ENCODE results near the gene EIF4G3. TPM values are rescaled to one million over a fixed set of nuclear protein-coding genes. Genes with fewer than 3 reads are reported as not detected.
"Not testable (repeated sequence)": the region's sequence is repeated elsewhere in the genome, so short reads cannot be mapped to it uniquely, and the experiment has no call there.

EIF4G3 gene
- total RNA-seq, 1 experiment from 2014 or later, result 25.1 TPM

GRCh38 chr1:21162740-21163464 is 13.8 kb downstream of the EIF4G3 start:
- no peak for DNase-seq (ENCODE audit: low read depth, low spot score)
- in situ Hi-C loops (cut with HindIII; ENCODE audit: low pct_unique_long_range_greater_than_20kb, low sequenced_read_pairs), result no loop called here

- in situ Hi-C loops (cut with HindIII; ENCODE audit: low pct_unique_long_range_greater_than_20kb, low sequenced_read_pairs), result no loop called here
- no peak for DNase-seq (ENCODE audit: low read depth, low spot score)
Observed at GRCh38 chr1:21161842-21162241, 14.9 kb downstream of the EIF4G3 start.

GRCh38 chr1:21160263-21160796 is 16.4 kb downstream of the EIF4G3 start:
- no peak for DNase-seq (ENCODE audit: low read depth, low spot score)
- in situ Hi-C loops (cut with HindIII; ENCODE audit: low pct_unique_long_range_greater_than_20kb, low sequenced_read_pairs), result no loop called here

- DNase-seq (ENCODE audit: low read depth, low spot score), result no peak
- in situ Hi-C loops (cut with HindIII; ENCODE audit: low pct_unique_long_range_greater_than_20kb, low sequenced_read_pairs), result no loop called here
Observed at GRCh38 chr1:21157868-21158267, 18.8 kb downstream of the EIF4G3 start.

GRCh38 chr1:21157054-21157453 is 19.6 kb downstream of the EIF4G3 start:
- no peak for DNase-seq (ENCODE audit: low read depth, low spot score)
- in situ Hi-C loops (cut with HindIII; ENCODE audit: low pct_unique_long_range_greater_than_20kb, low sequenced_read_pairs), result no loop called here

- no peak for DNase-seq (ENCODE audit: low read depth, low spot score)
- in situ Hi-C loops (cut with HindIII; ENCODE audit: low pct_unique_long_range_greater_than_20kb, low sequenced_read_pairs), result no loop called here
Observed at GRCh38 chr1:21156019-21156418, 20.7 kb downstream of the EIF4G3 start.

GRCh38 chr1:21154717-21155116 is 22.0 kb downstream of the EIF4G3 start:
- in situ Hi-C loops (cut with HindIII; ENCODE audit: low pct_unique_long_range_greater_than_20kb, low sequenced_read_pairs), result no loop called here
- DNase-seq (ENCODE audit: low read depth, low spot score), result no peak

GRCh38 chr1:21153388-21153787 is 23.3 kb downstream of the EIF4G3 start:
- no peak for DNase-seq (ENCODE audit: low read depth, low spot score)
- in situ Hi-C loops (cut with HindIII; ENCODE audit: low pct_unique_long_range_greater_than_20kb, low sequenced_read_pairs), result no loop called here

GRCh38 chr1:21152423-21153100 is 24.1 kb downstream of the EIF4G3 start:
- DNase-seq (ENCODE audit: low read depth, low spot score), result no peak
- in situ Hi-C loops (cut with HindIII; ENCODE audit: low pct_unique_long_range_greater_than_20kb, low sequenced_read_pairs), result no loop called here

GRCh38 chr1:21149855-21150432 is 26.8 kb downstream of the EIF4G3 start:
- DNase-seq (ENCODE audit: low read depth, low spot score), result peak; percentile 0
- in situ Hi-C loops (cut with HindIII; ENCODE audit: low pct_unique_long_range_greater_than_20kb, low sequenced_read_pairs), result no loop called here

GRCh38 chr1:21149430-21149854 is 27.3 kb downstream of the EIF4G3 start:
- in situ Hi-C loops (cut with HindIII; ENCODE audit: low pct_unique_long_range_greater_than_20kb, low sequenced_read_pairs), result no loop called here
- DNase-seq (ENCODE audit: low read depth, low spot score), result peak; percentile 42

GRCh38 chr1:21143752-21144151 is 32.9 kb downstream of the EIF4G3 start:
- in situ Hi-C loops (cut with HindIII; ENCODE audit: low pct_unique_long_range_greater_than_20kb, low sequenced_read_pairs), result no loop called here
- no peak for DNase-seq (ENCODE audit: low read depth, low spot score)

GRCh38 chr1:21143138-21143537 is 33.6 kb downstream of the EIF4G3 start:
- in situ Hi-C loops (cut with HindIII; ENCODE audit: low pct_unique_long_range_greater_than_20kb, low sequenced_read_pairs), result no loop called here
- DNase-seq (ENCODE audit: low read depth, low spot score), result no peak

GRCh38 chr1:21141030-21141429 is 35.7 kb downstream of the EIF4G3 start:
- in situ Hi-C loops (cut with HindIII; ENCODE audit: low pct_unique_long_range_greater_than_20kb, low sequenced_read_pairs), result no loop called here
- no peak for DNase-seq (ENCODE audit: low read depth, low spot score)

GRCh38 chr1:21139601-21140000 is 37.1 kb downstream of the EIF4G3 start:
- no peak for DNase-seq (ENCODE audit: low read depth, low spot score)
- in situ Hi-C loops (cut with HindIII; ENCODE audit: low pct_unique_long_range_greater_than_20kb, low sequenced_read_pairs), result no loop called here

GRCh38 chr1:21136344-21136743 is 40.4 kb downstream of the EIF4G3 start:
- DNase-seq (ENCODE audit: low read depth, low spot score); in situ Hi-C loops (cut with HindIII; ENCODE audit: low pct_unique_long_range_greater_than_20kb, low sequenced_read_pairs): not testable (repeated sequence)

GRCh38 chr1:21131200-21131599 is 45.5 kb downstream of the EIF4G3 start:
- in situ Hi-C loops (cut with HindIII; ENCODE audit: low pct_unique_long_range_greater_than_20kb, low sequenced_read_pairs), result no loop called here
- no peak for DNase-seq (ENCODE audit: low read depth, low spot score)

GRCh38 chr1:21129407-21129806 is 47.3 kb downstream of the EIF4G3 start:
- in situ Hi-C loops (cut with HindIII; ENCODE audit: low pct_unique_long_range_greater_than_20kb, low sequenced_read_pairs), result no loop called here
- DNase-seq (ENCODE audit: low read depth, low spot score), result no peak

- in situ Hi-C loops (cut with HindIII; ENCODE audit: low pct_unique_long_range_greater_than_20kb, low sequenced_read_pairs), result no loop called here
- no peak for DNase-seq (ENCODE audit: low read depth, low spot score)
Observed at GRCh38 chr1:21126324-21126723, 50.4 kb downstream of the EIF4G3 start.
